Measurements from ENCODE around the gene SLC6A6.

- TF ChIP-seq HMGXB4 (CRISPR knock-in tag; IDR thresholded peaks at IDR 0.05) (no peak), CTCF (IDR thresholded peaks at IDR 0.05) (no peak), ETV6 (CRISPR knock-in tag; IDR thresholded peaks at IDR 0.05) (no peak), ZNF232 (CRISPR knock-in tag; IDR thresholded peaks at IDR 0.05) (no peak), SMAD3 (CRISPR knock-in tag; IDR thresholded peaks at IDR 0.05; ENCODE audit: borderline replicate concordance) (no peak), JUN (CRISPR knock-in tag; IDR thresholded peaks at IDR 0.05) (no peak), ESRRA (CRISPR knock-in tag; IDR thresholded peaks at IDR 0.05; ENCODE audit: borderline replicate concordance) (no peak)
Observed at GRCh38 chr3:14494279-14494972, 92.0 kb downstream of the SLC6A6 start.
